ENCODE data around the gene CTSS.

The CTSS gene

DNA sequence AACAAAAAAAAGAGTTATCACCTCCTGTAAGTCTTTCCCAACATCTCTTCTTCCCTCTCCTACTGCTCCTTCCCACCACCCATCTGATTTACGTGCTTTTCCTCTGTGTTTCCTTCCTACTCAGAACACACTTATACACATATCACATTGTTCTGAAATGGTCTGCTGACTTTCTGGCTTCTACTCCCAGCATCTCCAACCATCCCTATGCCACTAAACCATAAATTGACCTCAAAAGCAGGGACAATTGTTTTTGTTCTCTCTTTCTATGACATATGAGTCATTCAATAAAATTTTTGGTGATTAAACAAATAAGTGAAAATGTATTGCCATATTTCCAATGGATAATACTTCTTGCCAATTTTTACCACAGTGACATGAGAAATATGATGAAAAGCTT is 76.8 kb downstream of the CTSS start:
- TF ChIP-seq, protein P1, sequence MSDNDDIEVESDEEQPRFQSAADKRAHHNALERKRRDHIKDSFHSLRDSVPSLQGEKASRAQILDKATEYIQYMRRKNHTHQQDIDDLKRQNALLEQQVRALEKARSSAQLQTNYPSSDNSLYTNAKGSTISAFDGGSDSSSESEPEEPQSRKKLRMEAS (IDR thresholded peaks at IDR 0.05; ENCODE audit: low read depth, low read length), result no peak
- TF ChIP-seq MYC (IDR thresholded peaks at IDR 0.05; ENCODE audit: low read depth, low read length), result no peak

DNA sequence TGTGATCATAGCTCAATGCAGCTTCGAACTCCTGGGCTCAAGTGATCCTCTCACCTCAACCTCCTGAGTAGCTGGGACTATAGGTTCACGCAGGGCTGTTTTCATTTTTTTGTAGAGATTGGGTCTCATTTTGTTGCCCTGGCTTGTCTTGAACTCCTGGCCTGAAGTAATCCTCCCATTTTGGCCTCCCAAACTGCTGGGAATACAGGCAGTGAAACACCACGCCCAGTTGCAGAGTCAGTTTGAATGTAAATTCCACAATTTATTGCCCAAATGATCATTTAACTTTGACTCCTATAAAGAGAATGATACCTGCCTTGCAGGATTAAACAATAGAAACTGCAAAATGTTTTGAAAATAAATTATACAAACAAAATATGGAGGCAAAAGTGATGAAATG is 79.3 kb downstream of the CTSS start:
- no peak for DNase-seq (ENCODE audit: low read depth)
- H3K4me3 ChIP-seq (ENCODE audit: low read depth, low read length), result no peak overlapping the region
- TF ChIP-seq POLR2A (IDR thresholded peaks at IDR 0.05; ENCODE audit: extremely low read depth, insufficient read length) (no peak), MYC (IDR thresholded peaks at IDR 0.05; ENCODE audit: low read depth, low read length) (no peak)
- TF ChIP-seq, protein P1 (IDR thresholded peaks at IDR 0.05; ENCODE audit: low read depth, low read length), result no peak
- TF ChIP-seq, protein P2, sequence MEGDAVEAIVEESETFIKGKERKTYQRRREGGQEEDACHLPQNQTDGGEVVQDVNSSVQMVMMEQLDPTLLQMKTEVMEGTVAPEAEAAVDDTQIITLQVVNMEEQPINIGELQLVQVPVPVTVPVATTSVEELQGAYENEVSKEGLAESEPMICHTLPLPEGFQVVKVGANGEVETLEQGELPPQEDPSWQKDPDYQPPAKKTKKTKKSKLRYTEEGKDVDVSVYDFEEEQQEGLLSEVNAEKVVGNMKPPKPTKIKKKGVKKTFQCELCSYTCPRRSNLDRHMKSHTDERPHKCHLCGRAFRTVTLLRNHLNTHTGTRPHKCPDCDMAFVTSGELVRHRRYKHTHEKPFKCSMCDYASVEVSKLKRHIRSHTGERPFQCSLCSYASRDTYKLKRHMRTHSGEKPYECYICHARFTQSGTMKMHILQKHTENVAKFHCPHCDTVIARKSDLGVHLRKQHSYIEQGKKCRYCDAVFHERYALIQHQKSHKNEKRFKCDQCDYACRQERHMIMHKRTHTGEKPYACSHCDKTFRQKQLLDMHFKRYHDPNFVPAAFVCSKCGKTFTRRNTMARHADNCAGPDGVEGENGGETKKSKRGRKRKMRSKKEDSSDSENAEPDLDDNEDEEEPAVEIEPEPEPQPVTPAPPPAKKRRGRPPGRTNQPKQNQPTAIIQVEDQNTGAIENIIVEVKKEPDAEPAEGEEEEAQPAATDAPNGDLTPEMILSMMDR (IDR thresholded peaks at IDR 0.05; ENCODE audit: low read depth, low read length), result no peak

More for the DNA sequence above, 76.8 kb downstream of the CTSS start:
- H3K4me3 ChIP-seq (ENCODE audit: low read depth, low read length), result no peak overlapping the region
- no peak for DNase-seq (ENCODE audit: low read depth)

DNA sequence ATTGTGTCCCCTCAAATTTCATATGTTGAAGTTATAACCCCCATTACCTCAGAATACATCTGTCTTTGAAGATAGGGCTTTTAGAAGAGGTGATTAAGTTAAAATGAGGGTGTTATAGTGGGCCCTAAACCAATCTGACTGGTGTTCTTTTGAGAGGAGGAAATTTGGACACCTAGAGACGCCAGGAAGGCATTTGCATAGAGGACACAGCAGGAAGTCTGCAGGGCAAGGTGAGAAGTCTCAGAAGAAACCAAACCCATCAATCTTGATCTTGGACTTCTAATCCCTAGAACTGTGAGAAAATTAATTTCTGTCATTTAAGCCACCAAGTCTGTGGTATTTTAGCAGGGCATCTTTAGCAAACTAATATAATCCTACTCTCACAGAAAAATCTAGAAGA is 81.7 kb downstream of the CTSS start:
- DNase-seq (ENCODE audit: low read depth), result no peak
- TF ChIP-seq MYC (IDR thresholded peaks at IDR 0.05; ENCODE audit: low read depth, low read length), result no peak
- TF ChIP-seq, protein P1 (IDR thresholded peaks at IDR 0.05; ENCODE audit: low read depth, low read length), result no peak
- TF ChIP-seq, protein P2 (IDR thresholded peaks at IDR 0.05; ENCODE audit: low read depth, low read length), result no peak
- TF ChIP-seq POLR2A (IDR thresholded peaks at IDR 0.05; ENCODE audit: extremely low read depth, insufficient read length), result no peak
- no peak overlapping the region for H3K4me3 ChIP-seq (ENCODE audit: low read depth, low read length)

All from NB4 (cell line).